OCI-LY1 (cell line): ENCODE data around the gene GMPR.
A peak's percentile ranks its signal among the peaks of the same experiment; 100 is the strongest.

Experiments used
- H2AFZ ChIP-seq: fragments of 200-600 bp; sonication (generic), shearing (Covaris generic); 2 replicates; pipeline ENCODE4 v1.6.0; 2014; ENCODE audit warnings: antibody characterized with exemption, mild to moderate bottlenecking, low read length
- H3F3A ChIP-seq: fragments of 200-600 bp; sonication (generic), shearing (Covaris generic); 2 replicates; pipeline ENCODE4 v1.6.0; 2014; ENCODE audit warnings: mild to moderate bottlenecking, antibody characterized with exemption, low read length, moderate library complexity; ENCODE audit not compliant: insufficient read depth
- H3K27ac ChIP-seq: fragments of 200-600 bp; sonication (generic); 2 replicates; pipeline ENCODE4 v1.5.1; 2014; ENCODE audit warnings: low read length, mixed run types, mild to moderate bottlenecking, low read depth; ENCODE audit not compliant: poor library complexity, severe bottlenecking
- H3K27me3 ChIP-seq: fragments of 200-600 bp; sonication (generic); 2 replicates; pipeline ENCODE4 v1.6.0; 2014; ENCODE audit warnings: antibody characterized with exemption, mild to moderate bottlenecking, low read length, moderate library complexity; ENCODE audit not compliant: insufficient read depth
- H3K36me3 ChIP-seq: fragments of 200-600 bp; sonication (generic); 2 replicates; pipeline ENCODE4 v1.6.1; 2014; ENCODE audit warnings: mild to moderate bottlenecking, antibody characterized with exemption, low read length, moderate library complexity, mixed read lengths; ENCODE audit not compliant: insufficient read depth
- H3K4me1 ChIP-seq: fragments of 200-600 bp; sonication (generic); 2 replicates; pipeline ENCODE4 v1.5.1; 2014; ENCODE audit warnings: mild to moderate bottlenecking, low read length, moderate library complexity; ENCODE audit not compliant: insufficient read depth, severe bottlenecking
- H3K4me2 ChIP-seq: fragments of 200-600 bp; sonication (generic), shearing (Covaris generic); 2 replicates; pipeline ENCODE4 v1.6.1; 2014; ENCODE audit warnings: low read length
- H3K4me3 ChIP-seq: fragments of 200-600 bp; sonication (generic); 2 replicates; pipeline ENCODE4 v1.5.1; 2014; ENCODE audit warnings: low read length, low read depth, mild to moderate bottlenecking, mixed read lengths; ENCODE audit not compliant: poor library complexity, severe bottlenecking
- H3K79me2 ChIP-seq: fragments of 200-600 bp; shearing (Covaris generic); 2 replicates; pipeline ENCODE4 v1.6.1; 2016; ENCODE audit warnings: mixed run types, low read length, mixed read lengths; ENCODE audit not compliant: insufficient read depth
- H3K9ac ChIP-seq: fragments of 200-600 bp; sonication (generic), shearing (Covaris generic); 2 replicates; pipeline ENCODE4 v1.6.1; 2014; ENCODE audit warnings: mild to moderate bottlenecking, low read length, mixed read lengths
- H3K9me2 ChIP-seq: fragments of 200-600 bp; sonication (generic), shearing (Covaris generic); 2 replicates; pipeline ENCODE4 v1.6.1; 2014; ENCODE audit warnings: low read depth, mild to moderate bottlenecking, low read length, mixed read lengths
- H3K9me3 ChIP-seq: fragments of 200-600 bp; shearing (Covaris generic); 2 replicates; pipeline ENCODE4 v1.6.1; 2014; ENCODE audit warnings: low read length, mixed read lengths
- H4K20me1 ChIP-seq: fragments of 200-600 bp; sonication (generic), shearing (Covaris generic); 2 replicates; pipeline ENCODE4 v1.6.0; 2016; ENCODE audit warnings: mild to moderate bottlenecking, low read length; ENCODE audit not compliant: insufficient read depth
- CTCF ChIP-seq: fragments of 200-600 bp; sonication (generic), shearing (Covaris generic); IDR thresholded peaks from 2 replicates; pipeline ENCODE4 v1.5.1; 2017; ENCODE audit warnings: mild to moderate bottlenecking, antibody characterized with exemption, low read length, moderate library complexity, mixed read lengths
- EZH2 ChIP-seq: fragments of 200-600 bp; sonication (generic), shearing (Covaris generic); IDR thresholded peaks from 2 replicates; pipeline ENCODE4 v1.8.0; 2017; ENCODE audit warnings: borderline replicate concordance, mixed run types, mild to moderate bottlenecking, antibody characterized with exemption, low read length, moderate library complexity, mixed read lengths

The GMPR gene

GRCh38 chr6:16314296-16314695 lies 75.9 kb downstream of the GMPR start:
- Histone ChIP-seq H3K79me2 (no peaks in the 10 kb centered on the region), H3K9me3 (no peaks in the 10 kb centered on the region), H3K27me3 (no peaks in the 10 kb centered on the region), H3K27ac (no peak overlapping the region), H4K20me1 (no peaks in the 10 kb centered on the region), H3F3A (no peaks in the 10 kb centered on the region), H3K4me3 (no peak overlapping the region), H3K4me2 (no peak overlapping the region), H3K4me1 (peaks cover under 1% of the 10 kb centered on the region), H3K36me3 (no peaks in the 10 kb centered on the region), H3K9ac (no peak overlapping the region), H2AFZ (no peak overlapping the region), H3K9me2 (no peaks in the 10 kb centered on the region)
- TF ChIP-seq CTCF (no peak), EZH2 (no peak)

- H3K27ac ChIP-seq: no peak overlapping the region
- H3K27me3 ChIP-seq: no peaks in the 10 kb centered on the region
- no peaks in the 10 kb centered on the region for H3K9me3 ChIP-seq
- H4K20me1 ChIP-seq: no peaks in the 10 kb centered on the region
- no peak overlapping the region for H2AFZ ChIP-seq
- no peak overlapping the region for H3K4me3 ChIP-seq
- no peaks in the 10 kb centered on the region for H3F3A ChIP-seq
- no peak overlapping the region for H3K4me2 ChIP-seq
- no peaks in the 10 kb centered on the region for H3K79me2 ChIP-seq
- H3K9ac ChIP-seq: no peak overlapping the region
- H3K4me1 ChIP-seq: peaks cover 11% of the 10 kb centered on the region
- H3K36me3 ChIP-seq: no peaks in the 10 kb centered on the region
- no peaks in the 10 kb centered on the region for H3K9me2 ChIP-seq
- TF ChIP-seq CTCF (peak; percentile 53), EZH2 (no peak)
Measured at GRCh38 chr6:16316741-16317251, 78.4 kb downstream of the GMPR start.

GRCh38 chr6:16318538-16318937 lies 80.2 kb downstream of the GMPR start:
- no peak overlapping the region for H2AFZ ChIP-seq
- H3F3A ChIP-seq: no peaks in the 10 kb centered on the region
- no peaks in the 10 kb centered on the region for H3K79me2 ChIP-seq
- H3K9ac ChIP-seq: no peak overlapping the region
- H3K9me3 ChIP-seq: no peaks in the 10 kb centered on the region
- no peak overlapping the region for H3K4me3 ChIP-seq
- TF ChIP-seq EZH2 (no peak), CTCF (no peak)
- no peak overlapping the region for H3K4me2 ChIP-seq
- no peaks in the 10 kb centered on the region for H4K20me1 ChIP-seq
- no peaks in the 10 kb centered on the region for H3K27me3 ChIP-seq
- H3K4me1 ChIP-seq: peaks cover 20% of the 10 kb centered on the region
- no peaks in the 10 kb centered on the region for H3K9me2 ChIP-seq
- no peaks in the 10 kb centered on the region for H3K36me3 ChIP-seq
- no peak overlapping the region for H3K27ac ChIP-seq
